ENCODE results near the gene NFIA.

DNA sequence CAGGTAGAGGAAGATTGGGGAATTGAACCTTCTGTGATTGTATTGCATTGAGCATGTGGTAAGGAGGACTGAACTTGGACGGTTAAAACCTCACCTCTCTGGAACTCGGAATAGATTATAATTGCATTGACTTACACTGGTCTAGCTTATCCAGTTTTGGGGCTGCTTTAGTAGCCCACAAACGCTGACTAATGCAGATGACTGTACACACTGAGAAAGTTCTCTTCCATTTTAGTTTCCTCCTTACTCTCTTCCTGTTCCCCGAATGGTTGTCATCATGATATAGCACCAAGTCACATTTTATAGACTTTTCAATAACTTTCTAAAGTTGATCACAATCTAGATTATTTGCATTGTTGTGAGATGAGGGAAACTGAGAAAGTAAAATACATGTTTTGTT, 78.2 kb downstream of the NFIA start:
- TF ChIP-seq, protein P1, sequence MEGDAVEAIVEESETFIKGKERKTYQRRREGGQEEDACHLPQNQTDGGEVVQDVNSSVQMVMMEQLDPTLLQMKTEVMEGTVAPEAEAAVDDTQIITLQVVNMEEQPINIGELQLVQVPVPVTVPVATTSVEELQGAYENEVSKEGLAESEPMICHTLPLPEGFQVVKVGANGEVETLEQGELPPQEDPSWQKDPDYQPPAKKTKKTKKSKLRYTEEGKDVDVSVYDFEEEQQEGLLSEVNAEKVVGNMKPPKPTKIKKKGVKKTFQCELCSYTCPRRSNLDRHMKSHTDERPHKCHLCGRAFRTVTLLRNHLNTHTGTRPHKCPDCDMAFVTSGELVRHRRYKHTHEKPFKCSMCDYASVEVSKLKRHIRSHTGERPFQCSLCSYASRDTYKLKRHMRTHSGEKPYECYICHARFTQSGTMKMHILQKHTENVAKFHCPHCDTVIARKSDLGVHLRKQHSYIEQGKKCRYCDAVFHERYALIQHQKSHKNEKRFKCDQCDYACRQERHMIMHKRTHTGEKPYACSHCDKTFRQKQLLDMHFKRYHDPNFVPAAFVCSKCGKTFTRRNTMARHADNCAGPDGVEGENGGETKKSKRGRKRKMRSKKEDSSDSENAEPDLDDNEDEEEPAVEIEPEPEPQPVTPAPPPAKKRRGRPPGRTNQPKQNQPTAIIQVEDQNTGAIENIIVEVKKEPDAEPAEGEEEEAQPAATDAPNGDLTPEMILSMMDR (tag by site-specific recombination; IDR thresholded peaks at IDR 0.05): no peak
- no peak for TF ChIP-seq YY1 (tag by site-specific recombination; IDR thresholded peaks at IDR 0.05)

Measured in HEK293 (cell line).